RWPE1 (cell line): Measurements from ENCODE around the gene PBX3.

ENCODE experiments used
- CTCF ChIA-PET: fragments of 350-600 bp; sonication (Branson Sonifier 250); formaldehyde crosslinking; extraction: SDS; loops from one replicate; lab custom pipeline; 2021; lab: Yijun Ruan, JAX
- POLR2A ChIA-PET: fragments of 400-600 bp; formaldehyde crosslinking; extraction: SDS; loops from one replicate; lab custom pipeline; 2020; ENCODE audit warnings: antibody characterized with exemption; ENCODE audit not compliant: low non-redundant PET; lab: Yijun Ruan, JAX
- DNase-seq: peaks from one replicate; pipeline ENCODE4 v3.0.0; 2012; ENCODE audit warnings: low spot score
- H3K27ac ChIP-seq: fragments of 450-650 bp; 2 replicates; pipeline ENCODE4 v1.5.1; 2017
- CTCF ChIP-seq: fragments of 450-650 bp; conservative IDR thresholded peaks from 2 replicates; pipeline ENCODE4 v1.5.1; 2017; ENCODE audit warnings: low read depth, mild to moderate bottlenecking

The PBX3 gene

GRCh38 chr9:125932012-125932411 lies 184.8 kb downstream of the PBX3 start:
- DNase-seq = peak; percentile 99
- ChIA-PET CTCF (interaction anchor here (0.5 to 0.9 kb wide), 3 partner anchors 35 to 652 kb away, joined by 3 to 4 read pairs (median 3); no protein-coding TSS in a partner anchor), POLR2A (no interaction called here)
- TF ChIP-seq CTCF = no peak
- H3K27ac ChIP-seq = no peak overlapping the region

- no peak for TF ChIP-seq CTCF
- ChIA-PET POLR2A (no interaction called here), CTCF (interaction anchor here (0.9 kb wide), 1 partner anchor 36 kb away, joined by 3 read pairs; no protein-coding TSS in a partner anchor)
- H3K27ac ChIP-seq = peak overlapping the region; percentile 77
- DNase-seq = no peak
Measured at GRCh38 chr9:125932746-125933455, 185.7 kb downstream of the PBX3 start.

GRCh38 chr9:125942125-125942524 lies 195.0 kb downstream of the PBX3 start:
- ChIA-PET POLR2A (no interaction called here), CTCF (interaction anchor here (0.7 kb wide), 1 partner anchor 56 kb away, joined by 3 read pairs; no protein-coding TSS in a partner anchor)
- DNase-seq = no peak

GRCh38 chr9:125943831-125944230 lies 196.7 kb downstream of the PBX3 start:
- CTCF ChIA-PET = no interaction called here
- H3K27ac ChIP-seq = no peak overlapping the region
- DNase-seq = no peak
- TF ChIP-seq CTCF = no peak
- POLR2A ChIA-PET = no interaction called here

More at GRCh38 chr9:125942125-125942524, 195.0 kb downstream of the PBX3 start:
- no peak overlapping the region for H3K27ac ChIP-seq
- TF ChIP-seq CTCF = no peak

GRCh38 chr9:125946397-125946796 lies 199.2 kb downstream of the PBX3 start:
- ChIA-PET CTCF (no interaction called here), POLR2A (no interaction called here)
- no peak overlapping the region for H3K27ac ChIP-seq
- no peak for DNase-seq
- TF ChIP-seq CTCF = no peak

GRCh38 chr9:125948887-125949596 lies 201.9 kb downstream of the PBX3 start:
- CTCF ChIA-PET = no interaction called here
- DNase-seq = peak; percentile 79
- TF ChIP-seq CTCF = no peak
- H3K27ac ChIP-seq = peak overlapping the region; percentile 48; the same call in 1 of the 2 replicates
- POLR2A ChIA-PET = no interaction called here
